ENCODE results near the gene HPS4.

DNA sequence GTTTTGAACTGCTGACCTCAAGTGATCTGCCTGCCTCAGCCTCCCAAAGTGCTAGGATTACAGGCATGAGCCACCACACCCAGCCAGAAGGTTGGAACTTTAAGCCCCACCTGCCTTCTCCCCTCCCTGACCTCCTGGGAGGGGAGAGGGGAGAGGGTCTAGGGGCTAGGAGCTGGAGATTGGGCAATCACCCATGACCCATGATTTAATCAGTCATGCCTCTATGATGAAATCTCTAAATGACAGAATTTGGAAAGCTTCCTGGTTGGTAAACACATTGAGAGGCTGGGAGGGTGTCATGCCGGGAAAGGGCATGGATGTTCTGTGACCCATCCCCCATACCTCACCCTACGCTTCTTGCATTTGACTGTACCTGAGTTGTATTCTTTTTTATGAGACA is 45.8 kb upstream of the HPS4 start:
- TF ChIP-seq FOXK2 (IDR thresholded peaks at IDR 0.05) = no peak
- TF ChIP-seq ELF4 (IDR thresholded peaks at IDR 0.05) = no peak
- TF ChIP-seq FOXA1 (IDR thresholded peaks at IDR 0.05) = no peak

All from HEK293T (cell line).